GM18520 (cell line): Measurements from ENCODE around the gene TNFSF10.
A peak's percentile ranks its signal among the peaks of the same experiment; 100 is the strongest.
"Not testable (repeated sequence)": the region's sequence is repeated elsewhere in the genome, so short reads cannot be mapped to it uniquely, and the experiment has no call there.

Source experiments
- ATAC-seq: cut with Tn5 transposase; IDR thresholded peaks from one replicate; pipeline ENCODE4 v1.9.1; 2021; ENCODE audit not compliant: unreplicated experiment

TNFSF10 gene

GRCh38 chr3:172522871-172523818 lies at the start of gene TNFSF10:
TNFSF10 (minus strand) TSS chr3:172523430; CDS start chr3:172523384, 46 bp downstream.
- ATAC-seq = peak; percentile 76

GRCh38 chr3:172569128-172570008 lies 46.1 kb upstream of the TNFSF10 start:
- ATAC-seq = no peak

- no peak for ATAC-seq
These were observed 45.5 kb upstream of the TNFSF10 start for GRCh38 chr3:172568701-172569100.

- ATAC-seq = not testable (repeated sequence)
These were observed 43.6 kb upstream of the TNFSF10 start for GRCh38 chr3:172566785-172567184.

GRCh38 chr3:172564499-172564898 lies 41.3 kb upstream of the TNFSF10 start:
- ATAC-seq = no peak

- peak; percentile 69 for ATAC-seq
These were observed 39.9 kb upstream of the TNFSF10 start for GRCh38 chr3:172562871-172563865.

GRCh38 chr3:172561897-172562640 lies 38.8 kb upstream of the TNFSF10 start:
- ATAC-seq = no peak

GRCh38 chr3:172560586-172560985 lies 37.4 kb upstream of the TNFSF10 start:
- ATAC-seq = no peak

- no peak for ATAC-seq
These were observed 36.8 kb upstream of the TNFSF10 start for GRCh38 chr3:172560026-172560425.

GRCh38 chr3:172559020-172559419 lies 35.8 kb upstream of the TNFSF10 start:
- no peak for ATAC-seq

GRCh38 chr3:172557515-172558220 lies 34.4 kb upstream of the TNFSF10 start:
- no peak for ATAC-seq

- ATAC-seq = no peak
These were observed 30.5 kb upstream of the TNFSF10 start for GRCh38 chr3:172553526-172554252.

GRCh38 chr3:172552607-172553006 lies 29.4 kb upstream of the TNFSF10 start:
- ATAC-seq = no peak

- no peak for ATAC-seq
These were observed 28.6 kb upstream of the TNFSF10 start for GRCh38 chr3:172551874-172552273.

- no peak for ATAC-seq
These were observed 27.2 kb upstream of the TNFSF10 start for GRCh38 chr3:172550347-172550943.

- ATAC-seq = no peak
These were observed 25.9 kb upstream of the TNFSF10 start for GRCh38 chr3:172549144-172549543.

GRCh38 chr3:172546628-172547214 lies 23.5 kb upstream of the TNFSF10 start:
- ATAC-seq = no peak

GRCh38 chr3:172546105-172546504 lies 22.9 kb upstream of the TNFSF10 start:
- ATAC-seq = no peak
